Keratinocyte (primary cell): ENCODE data around the gene SPATA16. TPM values are rescaled to one million over a fixed set of nuclear protein-coding genes. Genes with fewer than 3 reads are reported as not detected.

Experiments
- DNase-seq: peaks from one replicate; pipeline ENCODE4 v3.0.0-alpha.2; 2011; ENCODE audit warnings: low read depth, missing footprints, low spot score
- FAIRE-seq: peaks from 2 replicates; lab custom pipeline; 2011; peaks lifted over from hg19 to GRCh38; lab: Jason Lieb, UNC
- H2AFZ ChIP-seq: 2 replicates; pipeline ENCODE4 v1.6.0; 2012; ENCODE audit warnings: low read length, control low read depth, inconsistent platforms; ENCODE audit not compliant: control insufficient read depth
- H3K27ac ChIP-seq: 2 replicates; pipeline ENCODE4 v1.5.1; 2011; ENCODE audit warnings: low read length; ENCODE audit not compliant: control insufficient read depth, insufficient read depth
- H3K27me3 ChIP-seq: 3 replicates; pipeline ENCODE4 v1.6.0; 2011; ENCODE audit warnings: low read length; ENCODE audit not compliant: control insufficient read depth, insufficient read depth; ENCODE audit errors: extremely low read depth
- H3K36me3 ChIP-seq, 2 experiments: 2 replicates in 1 of 2; 3 replicates in 1 of 2; pipeline ENCODE4 v1.5.1; 2011; ENCODE audit warnings: low read length in 2 of 2, mild to moderate bottlenecking in 1 of 2; ENCODE audit not compliant: control insufficient read depth in 2 of 2, insufficient read depth in 2 of 2; ENCODE audit errors: extremely low read depth in 1 of 2
- H3K4me1 ChIP-seq: 3 replicates; pipeline ENCODE4 v1.5.1; 2011; ENCODE audit warnings: low read length; ENCODE audit not compliant: control insufficient read depth, insufficient read depth; ENCODE audit errors: extremely low read depth
- H3K4me2 ChIP-seq: 3 replicates; pipeline ENCODE4 v1.6.0; 2011; ENCODE audit warnings: low read depth, low read length; ENCODE audit not compliant: control insufficient read depth, insufficient read depth; ENCODE audit errors: extremely low read depth
- H3K4me3 ChIP-seq, 3 experiments: fragments of 200-600 bp in 1 of 3; sonication (generic) in 1 of 3; 2 replicates in 2 of 3; 3 replicates in 1 of 3; pipeline ENCODE4 v1.5.1; 2011 to 2016; ENCODE audit warnings: low read length in 3 of 3, mild to moderate bottlenecking in 3 of 3, control low read depth in 2 of 3, inconsistent platforms in 1 of 3, low read depth in 1 of 3, mixed read lengths in 1 of 3, mixed run types in 1 of 3, moderate library complexity in 1 of 3; ENCODE audit not compliant: control insufficient read depth in 2 of 3, insufficient read depth in 2 of 3; ENCODE audit errors: extremely low read depth in 1 of 3
- H3K79me2 ChIP-seq: 2 replicates; pipeline ENCODE4 v1.6.0; 2012; ENCODE audit warnings: low read length; ENCODE audit not compliant: control insufficient read depth, insufficient read depth
- H3K9ac ChIP-seq: 3 replicates; pipeline ENCODE4 v1.6.0; 2011; ENCODE audit warnings: low read length; ENCODE audit not compliant: control insufficient read depth, insufficient read depth; ENCODE audit errors: extremely low read depth
- H3K9me1 ChIP-seq: 3 replicates; pipeline ENCODE4 v1.6.0; 2011; ENCODE audit warnings: low read length; ENCODE audit not compliant: control insufficient read depth, insufficient read depth; ENCODE audit errors: extremely low read depth
- H3K9me3 ChIP-seq: 2 replicates; pipeline ENCODE4 v1.5.1; 2012; ENCODE audit warnings: low read depth, low read length; ENCODE audit not compliant: control insufficient read depth
- H4K20me1 ChIP-seq: 3 replicates; pipeline ENCODE4 v1.6.0; 2011; ENCODE audit warnings: low read length; ENCODE audit not compliant: control insufficient read depth, insufficient read depth; ENCODE audit errors: extremely low read depth
- EZH2 ChIP-seq: IDR thresholded peaks from one replicate; pipeline ENCODE4 v1.6.1; 2012; ENCODE audit warnings: inconsistent platforms, mild to moderate bottlenecking, low read length, moderate library complexity
- dilution Hi-C: fragments of 300-500 bp; cut with MboI; formaldehyde crosslinking; loops from one replicate; pipeline ENCODE4 v1.7.0; 2020; ENCODE audit warnings: low sequenced_read_pairs; ENCODE audit not compliant: extremely low pct_ligation_motif_present
- polyA plus RNA-seq, 5 experiments: library from polyadenylated mRNA; depleted of rRNA in 3 of 5; stranded (reverse) in 3 of 5; stranded (forward) in 1 of 5; unstranded in 1 of 5; fragments of >200 nt; gene quantifications; 1 replicate in 1 of 5; 2 replicates in 3 of 5; 3 replicates in 1 of 5; pipeline versions ENCODE4 v1.2.1 to v1.2.3, GENCODE V29; 2011 to 2012; ENCODE audit warnings: missing spikeins in 2 of 5, low read depth in 1 of 5, low replicate concordance in 1 of 5
- TF ChIP-seq, protein P1 (sequence below), 3 experiments: IDR thresholded peaks in 1 of 3; conservative IDR thresholded peaks in 1 of 3; optimal IDR thresholded peaks in 1 of 3; 2 replicates in 2 of 3; 3 replicates in 1 of 3; pipeline versions ENCODE3 to v1.5.1; 2011; ENCODE audit warnings: low read length in 3 of 3, mild to moderate bottlenecking in 3 of 3, moderate library complexity in 2 of 3, control low read depth in 1 of 3, inconsistent platforms in 1 of 3; ENCODE audit not compliant: insufficient read depth in 2 of 3; ENCODE audit errors: extremely low read depth in 1 of 3

SPATA16 gene
- polyA plus RNA-seq, 1 donor (not counting 4 experiments of a cell fraction or from before 2014, with no cell fraction given) = not detected

DNA sequence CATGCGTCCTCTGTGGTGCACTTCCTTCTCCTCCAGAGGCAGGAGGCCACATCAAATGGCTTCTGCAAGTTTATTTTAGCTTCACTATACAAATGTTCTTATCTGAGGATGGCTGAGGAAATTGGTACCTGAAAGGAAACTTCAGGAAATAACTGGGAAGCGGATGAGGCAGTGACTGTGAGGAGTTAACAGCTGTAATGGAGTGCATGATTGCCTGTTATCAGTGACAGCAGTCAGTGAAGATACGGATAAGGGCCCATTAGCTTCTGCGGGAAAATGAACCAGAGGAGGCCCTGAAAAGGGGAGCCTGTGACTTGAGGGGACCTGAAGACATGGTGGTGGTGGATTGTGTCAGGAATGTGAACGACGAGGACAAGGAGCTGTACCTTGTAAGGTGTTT lies 51.8 kb downstream of the SPATA16 start:
- Histone ChIP-seq H3K4me1 (no peaks in the 10 kb centered on the region), H3K4me2 (no peak overlapping the region), H3K4me3 (no peak overlapping the region), H3K36me3 (no peaks in the 10 kb centered on the region), H3K9me3 (no peaks in the 10 kb centered on the region), H2AFZ (no peak overlapping the region), H4K20me1 (no peaks in the 10 kb centered on the region), H3K79me2 (no peaks in the 10 kb centered on the region), H3K27me3 (no peaks in the 10 kb centered on the region), H3K9ac (no peak overlapping the region), H3K27ac (no peak overlapping the region), H3K9me1 (no peaks in the 10 kb centered on the region)
- dilution Hi-C loops = no loop called here
- FAIRE-seq (no peak), DNase-seq (no peak)
- TF ChIP-seq, protein P1, sequence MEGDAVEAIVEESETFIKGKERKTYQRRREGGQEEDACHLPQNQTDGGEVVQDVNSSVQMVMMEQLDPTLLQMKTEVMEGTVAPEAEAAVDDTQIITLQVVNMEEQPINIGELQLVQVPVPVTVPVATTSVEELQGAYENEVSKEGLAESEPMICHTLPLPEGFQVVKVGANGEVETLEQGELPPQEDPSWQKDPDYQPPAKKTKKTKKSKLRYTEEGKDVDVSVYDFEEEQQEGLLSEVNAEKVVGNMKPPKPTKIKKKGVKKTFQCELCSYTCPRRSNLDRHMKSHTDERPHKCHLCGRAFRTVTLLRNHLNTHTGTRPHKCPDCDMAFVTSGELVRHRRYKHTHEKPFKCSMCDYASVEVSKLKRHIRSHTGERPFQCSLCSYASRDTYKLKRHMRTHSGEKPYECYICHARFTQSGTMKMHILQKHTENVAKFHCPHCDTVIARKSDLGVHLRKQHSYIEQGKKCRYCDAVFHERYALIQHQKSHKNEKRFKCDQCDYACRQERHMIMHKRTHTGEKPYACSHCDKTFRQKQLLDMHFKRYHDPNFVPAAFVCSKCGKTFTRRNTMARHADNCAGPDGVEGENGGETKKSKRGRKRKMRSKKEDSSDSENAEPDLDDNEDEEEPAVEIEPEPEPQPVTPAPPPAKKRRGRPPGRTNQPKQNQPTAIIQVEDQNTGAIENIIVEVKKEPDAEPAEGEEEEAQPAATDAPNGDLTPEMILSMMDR (optimal IDR thresholded peaks at IDR 0.05 in 1 of 3, IDR thresholded peaks at IDR 0.05 in 1 of 3, conservative IDR thresholded peaks at IDR 0.05 in 1 of 3; ENCODE audit: extremely low read depth in 1 of 3, insufficient read depth in 2 of 3, low read length in 3 of 3) = no peak
- TF ChIP-seq EZH2 = no peak

DNA sequence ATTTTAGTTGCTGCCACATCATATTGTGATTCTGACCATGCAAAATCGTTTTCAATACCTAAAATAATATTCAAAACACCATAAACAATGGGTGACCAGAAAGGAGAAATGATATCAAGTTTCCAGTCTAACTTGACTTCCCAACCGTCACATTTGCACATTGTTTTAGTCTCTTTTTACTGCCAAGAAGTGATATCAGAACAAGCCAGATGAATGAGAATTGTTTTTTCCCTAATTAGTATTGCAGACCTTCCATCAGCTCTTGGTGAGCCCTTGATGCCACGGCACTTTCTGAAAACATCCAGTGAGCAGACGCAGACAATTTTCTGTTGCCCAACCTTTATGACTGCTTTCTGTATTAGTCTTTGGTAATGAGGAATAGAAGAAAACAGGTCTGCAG lies 62.5 kb downstream of the SPATA16 start:
- Histone ChIP-seq H3K4me3 (no peak overlapping the region), H3K4me1 (no peaks in the 10 kb centered on the region), H3K9ac (no peak overlapping the region), H3K79me2 (no peaks in the 10 kb centered on the region), H2AFZ (no peak overlapping the region), H3K9me1 (no peaks in the 10 kb centered on the region), H4K20me1 (no peaks in the 10 kb centered on the region), H3K27ac (no peak overlapping the region), H3K4me2 (no peak overlapping the region), H3K27me3 (no peaks in the 10 kb centered on the region), H3K9me3 (no peaks in the 10 kb centered on the region), H3K36me3 (no peaks in the 10 kb centered on the region)
- dilution Hi-C loops = no loop called here
- no peak for FAIRE-seq
- TF ChIP-seq EZH2 = no peak
- TF ChIP-seq, protein P1 (optimal IDR thresholded peaks at IDR 0.05 in 1 of 3, IDR thresholded peaks at IDR 0.05 in 1 of 3, conservative IDR thresholded peaks at IDR 0.05 in 1 of 3; ENCODE audit: extremely low read depth in 1 of 3, insufficient read depth in 2 of 3, low read length in 3 of 3) = no peak
- no peak for DNase-seq
